Lung (tissue), 12 donors: ENCODE results near the gene FOXK1. TPM values are rescaled to one million over a fixed set of nuclear protein-coding genes. Genes with fewer than 3 reads are reported as not detected.
"Not testable (repeated sequence)": the region's sequence is repeated elsewhere in the genome, so short reads cannot be mapped to it uniquely, and the experiment has no call there.

ENCODE experiments used
- ATAC-seq: fragments of 200-7000 bp; cut with Tn5 transposase; one replicate; pipeline ENCODE4 v1.9.1; 2020; ENCODE audit warnings: moderate number of reproducible peaks; ENCODE audit not compliant: insufficient read depth, low FRiP score
- DNase-seq, 3 donors: peaks; one replicate each; pipeline ENCODE4 v3.0.0-alpha.2; 2013 to 2017
- H3K27ac ChIP-seq, 2 donors: one replicate each; pipeline ENCODE4 v1.5.1; 2013; ENCODE audit warnings: mild to moderate bottlenecking in 2 of 2, moderate library complexity in 2 of 2, control low read depth in 1 of 2, inconsistent platforms in 1 of 2, low read depth in 1 of 2, low read length in 1 of 2
- H3K27me3 ChIP-seq, 3 donors: one replicate each; pipeline ENCODE4 v1.5.1; 2013; ENCODE audit warnings: low read length in 2 of 3; ENCODE audit not compliant: control insufficient read depth in 3 of 3, insufficient read depth in 3 of 3
- H3K36me3 ChIP-seq, 4 donors: one replicate each; pipeline ENCODE4 v1.5.1; 2013; ENCODE audit warnings: low read length in 4 of 4, mild to moderate bottlenecking in 1 of 4, moderate library complexity in 1 of 4; ENCODE audit not compliant: control insufficient read depth in 4 of 4, insufficient read depth in 4 of 4
- H3K4me1 ChIP-seq, 5 donors: one replicate each; pipeline ENCODE4 v1.5.1; 2013; ENCODE audit warnings: low read length in 5 of 5, mild to moderate bottlenecking in 2 of 5, moderate library complexity in 1 of 5; ENCODE audit not compliant: control insufficient read depth in 5 of 5, insufficient read depth in 5 of 5
- H3K4me3 ChIP-seq: one replicate; pipeline ENCODE4 v1.5.1; 2013; ENCODE audit warnings: mild to moderate bottlenecking, control low read depth, moderate library complexity
- H3K9ac ChIP-seq, 2 donors: one replicate each; pipeline ENCODE4 v1.5.1; 2013; ENCODE audit warnings: low read length in 2 of 2, control low read depth in 1 of 2; ENCODE audit not compliant: insufficient read depth in 1 of 2
- H3K9me3 ChIP-seq, 4 donors: one replicate each; pipeline ENCODE4 v1.5.1; 2013; ENCODE audit warnings: low read length in 3 of 4, mild to moderate bottlenecking in 1 of 4, moderate library complexity in 1 of 4; ENCODE audit not compliant: control insufficient read depth in 4 of 4, insufficient read depth in 3 of 4
- WGBS, 2 donors: extraction: QIAGEN DNeasy Blood & Tissue Kit; methylation state at CpG; one replicate each; pipeline ENCODE4 v1.1.7; 2013; 5-methylcytosine and 5-hydroxymethylcytosine counted together
- polyA plus RNA-seq, 2 donors: library from polyadenylated mRNA; stranded (reverse); fragments of 200-250 nt; gene quantifications; one replicate each; pipeline ENCODE4 v1.2.1, GENCODE V29; 2013
- total RNA-seq, 2 donors: library from RNA; depleted of rRNA in 1 of 2; stranded (reverse); fragments of >200 nt in 1 of 2; gene quantifications; one replicate each; pipeline ENCODE4 v1.2.1, GENCODE V29; 2014 to 2021
- TF ChIP-seq, protein P1 (sequence below): IDR thresholded peaks from 2 replicates; pipeline ENCODE4 v1.5.1; 2012; ENCODE audit warnings: mild to moderate bottlenecking; ENCODE audit errors: control extremely low read depth, extremely low read depth
- donor health status: control.
- donor health status: control.
- donor health status: Bipolar disorder and iron deficiency.
- donor health status: healthy.
- donor health status: DM: yes; HTN: yes; CAD: no.

The FOXK1 gene
- total and polyA plus RNA-seq, 4 donors = 6.4 to 36.2 (median 14.3) TPM

DNA sequence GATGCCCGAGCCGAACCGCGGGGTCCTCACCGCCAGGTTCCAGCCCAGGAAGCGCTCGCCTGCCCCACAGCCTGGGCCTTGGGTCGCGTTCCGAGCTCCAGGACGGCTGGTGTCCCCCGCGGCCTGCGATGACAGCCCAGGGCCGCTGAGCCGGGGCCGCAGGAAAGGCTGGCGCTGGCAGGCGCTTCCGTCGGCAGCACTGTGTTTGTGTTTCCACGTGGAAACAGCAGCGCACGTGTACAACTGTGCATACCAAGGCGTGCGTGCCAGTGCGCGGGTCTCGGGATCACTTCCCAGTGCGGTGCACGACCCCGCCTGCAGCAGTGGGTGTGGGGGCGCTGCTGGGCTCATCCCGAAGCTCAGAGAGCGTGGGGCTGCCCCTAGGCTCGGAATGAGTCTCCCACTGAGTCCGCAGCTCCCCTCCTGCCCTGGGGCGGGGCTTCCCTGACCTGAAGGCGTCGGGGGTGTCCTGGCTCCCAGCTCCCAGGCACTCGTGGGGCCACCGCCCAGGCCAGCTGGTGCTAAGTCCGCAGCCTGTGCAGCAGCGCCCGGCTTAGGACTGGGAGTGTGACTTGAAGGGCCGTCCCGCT lies 110.5 kb downstream of the FOXK1 start:
- TF ChIP-seq, protein P1, sequence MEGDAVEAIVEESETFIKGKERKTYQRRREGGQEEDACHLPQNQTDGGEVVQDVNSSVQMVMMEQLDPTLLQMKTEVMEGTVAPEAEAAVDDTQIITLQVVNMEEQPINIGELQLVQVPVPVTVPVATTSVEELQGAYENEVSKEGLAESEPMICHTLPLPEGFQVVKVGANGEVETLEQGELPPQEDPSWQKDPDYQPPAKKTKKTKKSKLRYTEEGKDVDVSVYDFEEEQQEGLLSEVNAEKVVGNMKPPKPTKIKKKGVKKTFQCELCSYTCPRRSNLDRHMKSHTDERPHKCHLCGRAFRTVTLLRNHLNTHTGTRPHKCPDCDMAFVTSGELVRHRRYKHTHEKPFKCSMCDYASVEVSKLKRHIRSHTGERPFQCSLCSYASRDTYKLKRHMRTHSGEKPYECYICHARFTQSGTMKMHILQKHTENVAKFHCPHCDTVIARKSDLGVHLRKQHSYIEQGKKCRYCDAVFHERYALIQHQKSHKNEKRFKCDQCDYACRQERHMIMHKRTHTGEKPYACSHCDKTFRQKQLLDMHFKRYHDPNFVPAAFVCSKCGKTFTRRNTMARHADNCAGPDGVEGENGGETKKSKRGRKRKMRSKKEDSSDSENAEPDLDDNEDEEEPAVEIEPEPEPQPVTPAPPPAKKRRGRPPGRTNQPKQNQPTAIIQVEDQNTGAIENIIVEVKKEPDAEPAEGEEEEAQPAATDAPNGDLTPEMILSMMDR = no peak
- no peaks in the 10 kb centered on the region for H3K9me3 ChIP-seq
- peak; percentile 36 to 57 (median 51) for DNase-seq
- H3K36me3 ChIP-seq = peaks cover 4 to 48% (median 18%) of the 10 kb centered on the region in 4 donors
- no peak overlapping the region for H3K9ac ChIP-seq
- H3K27me3 ChIP-seq = no peaks in the 10 kb centered on the region
- H3K4me1 ChIP-seq = peaks cover 0 to 7% (median 0%) of the 10 kb centered on the region in 5 donors
- WGBS, 2 donors = 22 to 41% methylated on average over 31 to 47 of the region's 47 CpGs
- H3K27ac ChIP-seq = peak overlapping the region in 1 of 2 donors; percentile 79
- ATAC-seq = no peak
- no peak overlapping the region for H3K4me3 ChIP-seq

DNA sequence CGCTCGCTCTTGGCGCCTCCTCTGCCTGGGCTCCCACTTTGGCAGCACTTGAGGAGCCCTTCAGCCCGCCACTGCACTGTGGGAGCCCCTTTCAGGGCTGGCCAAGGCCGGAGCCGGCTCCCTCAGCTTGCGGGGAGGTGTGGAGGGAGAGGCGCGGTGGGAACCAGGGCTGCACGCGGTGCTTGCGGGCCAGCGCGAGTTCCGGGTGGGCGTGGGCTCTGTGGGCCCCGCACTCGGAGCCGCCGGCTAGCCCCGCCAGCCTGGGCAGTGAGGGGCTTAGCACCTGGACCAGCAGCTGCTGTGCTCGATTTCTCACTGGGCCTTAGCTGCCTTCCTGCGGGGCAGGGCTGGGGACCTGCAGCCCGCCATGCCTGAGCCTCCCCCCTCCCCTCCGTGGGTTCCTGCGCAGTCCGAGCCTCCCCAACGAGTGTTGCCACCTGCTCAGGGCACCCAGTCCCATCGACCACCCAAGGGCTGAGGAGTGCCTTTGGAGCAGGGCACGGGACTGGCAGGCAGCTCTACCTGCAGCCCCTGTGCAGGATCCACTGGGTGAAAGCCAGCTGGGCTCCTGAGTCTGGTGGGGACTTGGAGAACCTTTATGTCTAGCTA lies 111.4 kb downstream of the FOXK1 start:
- ATAC-seq, H3K4me3 ChIP-seq, H3K27ac ChIP-seq, H3K9ac ChIP-seq, H3K4me1 ChIP-seq, H3K27me3 ChIP-seq, H3K9me3 ChIP-seq, DNase-seq: not testable (repeated sequence)
- 94 to 97% methylated on average over 28 to 30 of the region's 30 CpGs for WGBS, 2 donors
- H3K36me3 ChIP-seq = peaks cover 4 to 40% (median 13%) of the 10 kb centered on the region in 4 donors

DNA sequence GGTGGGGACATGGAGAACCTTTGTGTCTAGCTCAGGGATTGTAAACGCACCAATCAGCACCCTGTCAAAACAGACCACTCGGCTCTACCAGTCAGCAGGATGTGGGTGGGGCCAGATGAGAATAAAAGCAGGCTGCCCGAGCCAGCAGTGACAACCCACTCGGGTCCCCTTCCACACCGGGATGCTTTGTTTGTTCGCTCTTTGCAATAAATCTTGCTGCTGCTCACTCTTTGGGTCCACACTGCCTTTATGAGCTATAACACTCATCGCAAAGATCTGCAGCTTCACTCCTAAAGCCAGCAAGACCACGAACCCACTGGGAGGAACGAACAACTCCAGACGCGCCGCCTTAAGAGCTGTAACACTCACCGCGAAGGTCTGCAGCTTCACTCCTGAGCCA lies 112.1 kb downstream of the FOXK1 start:
- peaks cover 4 to 33% (median 13%) of the 10 kb centered on the region in 4 donors for H3K36me3 ChIP-seq
- H3K4me3 ChIP-seq, H3K9me3 ChIP-seq, H3K9ac ChIP-seq, H3K4me1 ChIP-seq, H3K27me3 ChIP-seq, DNase-seq, ATAC-seq, H3K27ac ChIP-seq: not testable (repeated sequence)
- WGBS, 2 donors = 83 to 87% methylated on average over 11 to 14 of the region's 14 CpGs

DNA sequence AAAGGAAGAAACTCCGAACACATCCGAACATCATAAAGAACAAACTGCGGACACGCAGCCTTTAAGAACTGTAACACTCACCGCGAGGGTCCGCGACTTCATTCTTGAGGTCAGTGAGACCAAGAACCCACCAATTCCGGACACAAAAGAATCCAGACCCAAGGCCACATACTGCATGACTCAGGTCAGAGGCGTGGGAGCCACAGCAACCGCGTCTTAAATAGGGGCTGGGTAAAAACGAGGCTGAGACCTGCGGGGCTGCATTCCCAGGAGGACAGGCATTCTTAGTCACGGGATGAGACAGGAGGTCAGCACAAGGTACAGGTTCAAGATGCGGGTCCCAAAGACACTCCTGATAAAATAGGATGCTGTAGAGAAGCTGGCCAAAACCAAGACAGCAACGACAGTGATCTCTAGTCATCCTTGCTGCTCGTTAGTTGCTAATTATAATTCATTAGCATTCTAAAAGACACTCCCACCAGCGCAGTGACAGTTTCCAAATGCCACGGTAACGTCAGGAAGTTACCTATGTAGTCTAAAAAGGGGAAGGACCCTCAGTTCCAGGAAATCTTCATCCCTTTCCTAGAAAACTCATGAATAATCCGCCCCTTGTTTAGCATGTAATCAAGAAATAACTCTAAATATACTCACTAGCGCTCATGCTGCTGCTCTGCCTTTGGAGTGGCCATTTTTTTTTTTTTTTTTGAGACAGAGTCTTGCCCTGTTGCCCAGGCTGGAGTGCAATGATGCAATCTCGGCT lies 112.7 kb downstream of the FOXK1 start:
- no peaks in the 10 kb centered on the region for H3K27me3 ChIP-seq
- TF ChIP-seq, protein P1 = no peak
- ATAC-seq (no peak), DNase-seq (no peak)
- H3K27ac ChIP-seq = no peak overlapping the region
- H3K9me3 ChIP-seq = no peaks in the 10 kb centered on the region
- peaks cover 4 to 27% (median 11%) of the 10 kb centered on the region in 4 donors for H3K36me3 ChIP-seq
- WGBS, 2 donors = 86 to 87% methylated on average over 24 of the region's 24 CpGs
- H3K4me1 ChIP-seq = peaks cover 0 to 9% (median 0%) of the 10 kb centered on the region in 5 donors
- no peak overlapping the region for H3K4me3 ChIP-seq
- no peak overlapping the region for H3K9ac ChIP-seq
